NCI-H748 (cell line): Measurements from ENCODE around the gene CCDC85C.

ENCODE experiments used
- DNase-seq: peaks from one replicate; lab custom pipeline; 2025; ENCODE audit not compliant: unreplicated experiment; lab: John Stamatoyannopoulos, UW

Gene CCDC85C

GRCh38 chr14:99630202-99630601, 26.2 kb upstream of the CCDC85C start:
- no peak for DNase-seq

- peak; percentile 79 for DNase-seq
These were observed 25.0 kb upstream of the CCDC85C start for GRCh38 chr14:99628887-99629618.

GRCh38 chr14:99627510-99628381, 23.7 kb upstream of the CCDC85C start:
- DNase-seq, result no peak

GRCh38 chr14:99627100-99627499, 23.1 kb upstream of the CCDC85C start:
- no peak for DNase-seq

- DNase-seq, result no peak
These were observed 22.1 kb upstream of the CCDC85C start for GRCh38 chr14:99626041-99626648.

- DNase-seq, result no peak
These were observed 21.5 kb upstream of the CCDC85C start for GRCh38 chr14:99625476-99625875.

GRCh38 chr14:99624971-99625370, 21.0 kb upstream of the CCDC85C start:
- no peak for DNase-seq

GRCh38 chr14:99624024-99624423, 20.0 kb upstream of the CCDC85C start:
- no peak for DNase-seq

- no peak for DNase-seq
These were observed 17.9 kb upstream of the CCDC85C start for GRCh38 chr14:99621948-99622347.

GRCh38 chr14:99619835-99620834, 16.1 kb upstream of the CCDC85C start:
- DNase-seq, result no peak

- no peak for DNase-seq
These were observed 13.1 kb upstream of the CCDC85C start for GRCh38 chr14:99616832-99617800.

GRCh38 chr14:99615497-99616157, 11.6 kb upstream of the CCDC85C start:
- DNase-seq, result no peak

- DNase-seq, result peak; percentile 23
These were observed 8.8 kb upstream of the CCDC85C start for GRCh38 chr14:99612738-99613330.

GRCh38 chr14:99612071-99612737, 8.2 kb upstream of the CCDC85C start:
- DNase-seq, result peak; percentile 74

GRCh38 chr14:99611646-99612045, 7.6 kb upstream of the CCDC85C start:
- DNase-seq, result no peak

GRCh38 chr14:99609245-99610170, 5.5 kb upstream of the CCDC85C start:
- DNase-seq, result peak; percentile 64

- no peak for DNase-seq
These were observed 4.6 kb upstream of the CCDC85C start for GRCh38 chr14:99608591-99608990.
